HCT116 (cell line): Measurements from ENCODE around the gene FOXP1. TPM values are rescaled to one million over a fixed set of nuclear protein-coding genes. Genes with fewer than 3 reads are reported as not detected.

ENCODE experiments used
- ATAC-seq: fragments of 200-7000 bp; cut with Tn5 transposase; 2 replicates; pipeline ENCODE4 v1.9.1; 2020; ENCODE audit warnings: mild to moderate bottlenecking, moderate library complexity
- BruUV-seq: library from RNA; stranded (reverse); fragments of 400-500 nt; replicated peaks from 2 replicates; lab custom pipeline; 2021; lab: Mats Ljungman, UMichigan
- CTCF ChIA-PET: fragments of 300-600 bp; sonication (Branson Sonifier 250); formaldehyde crosslinking; loops from one replicate; lab custom pipeline; 2021; ENCODE audit warnings: antibody characterized with exemption; lab: Charles Lee
- POLR2A ChIA-PET: fragments of 300-600, 350-600 bp; sonication (Branson Sonifier 250); formaldehyde crosslinking; loops from one replicate; lab custom pipeline; 2021; ENCODE audit warnings: antibody characterized with exemption; lab: Charles Lee
- RAD21 ChIA-PET, 2 experiments: fragments of 300-600 bp; sonication (Branson Sonifier 250); formaldehyde crosslinking; loops; one replicate each; lab custom pipeline; 2023; ENCODE audit warnings: low total read pairs in 2 of 2; ENCODE audit not compliant: uncharacterized antibody in 2 of 2, unreplicated experiment in 2 of 2, low non-redundant PET in 1 of 2; lab: Charles Lee
- DNase-seq: peaks from one replicate; pipeline ENCODE4 v3.0.0-alpha.2; 2010; ENCODE audit warnings: low read depth, low spot score
- H2AFZ ChIP-seq: fragments of 200-600 bp; shearing (Covaris generic), sonication (generic); 2 replicates; pipeline ENCODE4 v1.6.1; 2017; ENCODE audit warnings: low read depth, mixed run types, mixed read lengths, antibody characterized with exemption, low read length; ENCODE audit not compliant: poor library complexity, severe bottlenecking
- H3K27ac ChIP-seq: 2 replicates; pipeline ENCODE4 v1.5.1; 2012; ENCODE audit warnings: low read depth, low read length
- H3K27me3 ChIP-seq: fragments of 200-600 bp; sonication (generic); 2 replicates; pipeline ENCODE4 v1.6.1; 2016; ENCODE audit warnings: mixed run types, low read length, mixed read lengths; ENCODE audit not compliant: insufficient read depth
- H3K36me3 ChIP-seq, 2 experiments: fragments of 200-500 bp in 1 of 2; fragments of 200-600 bp in 1 of 2; sonication (Bioruptor generic) in 1 of 2; sonication (generic) in 1 of 2; 2 replicates each; pipeline versions ENCODE4 v1.5.1 to v1.6.1; 2014 to 2016; ENCODE audit warnings: low read length in 2 of 2, inconsistent platforms in 1 of 2, mixed read lengths in 1 of 2, mixed run types in 1 of 2; ENCODE audit not compliant: insufficient read depth in 2 of 2, control insufficient read depth in 1 of 2
- H3K4me1 ChIP-seq, 2 experiments: fragments of 200-600 bp in 1 of 2; sonication (generic) in 1 of 2; 2 replicates each; pipeline versions ENCODE4 v1.5.1 to v1.6.1; 2012 to 2017; ENCODE audit warnings: low read length in 2 of 2, inconsistent platforms in 1 of 2, mild to moderate bottlenecking in 1 of 2, mixed read lengths in 1 of 2, mixed run types in 1 of 2, moderate library complexity in 1 of 2; ENCODE audit not compliant: insufficient read depth in 2 of 2, control insufficient read depth in 1 of 2
- H3K4me2 ChIP-seq: fragments of 200-600 bp; sonication (generic); 2 replicates; pipeline ENCODE4 v1.6.1; 2017; ENCODE audit warnings: mixed run types, low read length, mixed read lengths
- H3K4me3 ChIP-seq, 2 experiments: fragments of 200-600 bp in 1 of 2; sonication (generic) in 1 of 2; replicated peaks in 1 of 2; 2 replicates each; pipeline ENCODE4 v1.5.1; 2011 to 2016; ENCODE audit warnings: low read length in 2 of 2, control low read depth in 1 of 2, low read depth in 1 of 2, mild to moderate bottlenecking in 1 of 2, mixed read lengths in 1 of 2, mixed run types in 1 of 2
- H3K79me2 ChIP-seq: fragments of 200-600 bp; sonication (generic); 2 replicates; pipeline ENCODE4 v1.6.1; 2017; ENCODE audit warnings: mild to moderate bottlenecking, mixed run types, low read length, moderate library complexity, mixed read lengths; ENCODE audit not compliant: insufficient read depth
- H3K9ac ChIP-seq: fragments of 200-600 bp; sonication (generic); 2 replicates; pipeline ENCODE4 v1.6.1; 2016; ENCODE audit warnings: low read length, mixed read lengths
- H3K9me2 ChIP-seq: fragments of 200-600 bp; sonication (generic), shearing (Covaris generic); 2 replicates; pipeline ENCODE4 v1.6.1; 2017; ENCODE audit warnings: mixed run types, mild to moderate bottlenecking, moderate library complexity; ENCODE audit not compliant: insufficient read depth
- H3K9me3 ChIP-seq, 2 experiments: fragments of 200-500 bp in 1 of 2; fragments of 200-600 bp in 1 of 2; sonication (Bioruptor generic) in 1 of 2; sonication (generic) in 1 of 2; 2 replicates each; pipeline ENCODE4 v1.6.1; 2014 to 2017; ENCODE audit warnings: low read length in 2 of 2, mixed read lengths in 2 of 2, inconsistent platforms in 1 of 2, low read depth in 1 of 2, mild to moderate bottlenecking in 1 of 2, mixed run types in 1 of 2, moderate library complexity in 1 of 2; ENCODE audit not compliant: control insufficient read depth in 1 of 2, insufficient read depth in 1 of 2
- H4K20me1 ChIP-seq: fragments of 200-600 bp; sonication (generic), shearing (Covaris generic); 2 replicates; pipeline ENCODE4 v1.6.1; 2017; ENCODE audit warnings: mixed run types, mild to moderate bottlenecking, moderate library complexity; ENCODE audit not compliant: insufficient read depth
- ATF3 ChIP-seq: IDR thresholded peaks from 2 replicates; pipeline ENCODE4 v1.6.1; 2012
- CBX3 ChIP-seq: IDR thresholded peaks from 2 replicates; pipeline ENCODE4 v1.6.1; 2012; ENCODE audit warnings: low read depth
- CEBPB ChIP-seq: IDR thresholded peaks from 2 replicates; pipeline ENCODE4 v1.6.1; 2012; ENCODE audit warnings: low read depth
- CTCF ChIP-seq, 3 experiments: fragments of 200-600 bp in 1 of 3; sonication (generic) in 1 of 3; IDR thresholded peaks in 2 of 3; conservative IDR thresholded peaks in 1 of 3; 2 replicates each; pipeline ENCODE4 v1.5.1; 2012 to 2017; ENCODE audit warnings: low read depth in 2 of 3, low read length in 2 of 3, antibody characterized with exemption in 1 of 3, borderline replicate concordance in 1 of 3, control low read depth in 1 of 3, mild to moderate bottlenecking in 1 of 3, mixed read lengths in 1 of 3, mixed run types in 1 of 3, moderate library complexity in 1 of 3; ENCODE audit not compliant: insufficient read depth in 1 of 3
- EGR1 ChIP-seq: IDR thresholded peaks from 2 replicates; pipeline ENCODE4 v1.6.1; 2012; ENCODE audit warnings: low read depth
- ELF1 ChIP-seq: IDR thresholded peaks from 2 replicates; pipeline ENCODE4 v1.6.1; 2012; ENCODE audit warnings: low read depth, borderline replicate concordance
- EZH2 ChIP-seq: fragments of 200-600 bp; sonication (generic); IDR thresholded peaks from 2 replicates; pipeline ENCODE4 v1.6.1; 2017; ENCODE audit warnings: antibody characterized with exemption, mixed run types
- EZH2phosphoT487 ChIP-seq: fragments of 200-600 bp; IDR thresholded peaks from 2 replicates; pipeline ENCODE4 v1.6.1; 2018; ENCODE audit warnings: antibody characterized with exemption, borderline replicate concordance
- FOSL1 ChIP-seq: IDR thresholded peaks from 2 replicates; pipeline ENCODE4 v1.6.1; 2012; ENCODE audit warnings: low read depth
- JUND ChIP-seq: IDR thresholded peaks from 2 replicates; pipeline ENCODE4 v1.6.1; 2012
- POLR2AphosphoS5 ChIP-seq: IDR thresholded peaks from 2 replicates; pipeline ENCODE4 v1.6.1; 2011; ENCODE audit warnings: mild to moderate bottlenecking, low read depth, low read length, moderate library complexity
- SIN3A ChIP-seq: IDR thresholded peaks from 2 replicates; pipeline ENCODE4 v1.6.1; 2012; ENCODE audit warnings: low read depth
- SRF ChIP-seq: IDR thresholded peaks from 2 replicates; pipeline ENCODE4 v1.6.1; 2012; ENCODE audit warnings: low read depth
- TCF7L2 ChIP-seq: IDR thresholded peaks from 2 replicates; pipeline ENCODE4 v1.7.0; 2011; ENCODE audit warnings: borderline replicate concordance, inconsistent platforms; ENCODE audit not compliant: insufficient read depth, insufficient read length; ENCODE audit errors: extremely low read depth
- YY1 ChIP-seq: IDR thresholded peaks from 2 replicates; pipeline ENCODE4 v1.6.1; 2011; ENCODE audit warnings: low read length, low read depth, moderate library complexity, mild to moderate bottlenecking; ENCODE audit not compliant: insufficient replicate concordance; ENCODE audit errors: extremely low read depth
- ZBTB33 ChIP-seq: IDR thresholded peaks from 2 replicates; pipeline ENCODE4 v1.6.1; 2011; ENCODE audit warnings: mild to moderate bottlenecking, low read length, moderate library complexity; ENCODE audit not compliant: insufficient replicate concordance; ENCODE audit errors: extremely low read depth
- ZFX ChIP-seq: fragments of 450-650 bp; IDR thresholded peaks from 2 replicates; pipeline ENCODE4 v1.6.1; 2017
- ZNF274 ChIP-seq: fragments of 200-500 bp; sonication (Bioruptor generic); IDR thresholded peaks from 2 replicates; pipeline ENCODE4 v1.6.1; 2014; ENCODE audit warnings: mild to moderate bottlenecking, low read depth, low read length, inconsistent platforms
- intact Hi-C: fragments of 100-400 bp; cut with micrococcal nuclease; formaldehyde crosslinking; loops from 2 replicates; pipeline ENCODE4 v1.10.0; 2022
- total RNA-seq: library from RNA; stranded (reverse); gene quantifications from one replicate; pipeline ENCODE4 v1.2.1, GENCODE V29; 2021; ENCODE audit not compliant: unreplicated experiment

The FOXP1 gene
- total RNA-seq, 1 experiment from 2014 or later: 11.4 TPM

GRCh38 chr3:71332813-71333212, 250.7 kb downstream of the FOXP1 start:
- Histone ChIP-seq H3K4me1 (no peaks in the 10 kb centered on the region), H4K20me1 (no peaks in the 10 kb centered on the region), H2AFZ (no peak overlapping the region), H3K9ac (no peak overlapping the region), H3K27me3 (no peaks in the 10 kb centered on the region), H3K27ac (no peak overlapping the region), H3K9me3 (no peaks in the 10 kb centered on the region), H3K4me2 (no peak overlapping the region), H3K79me2 (no peaks in the 10 kb centered on the region), H3K9me2 (no peaks in the 10 kb centered on the region), H3K36me3 (no peaks in the 10 kb centered on the region), H3K4me3 (no peak overlapping the region)
- no peak for DNase-seq
- ChIA-PET RAD21 (no interaction called here), POLR2A (no interaction called here), CTCF (no interaction called here)
- intact Hi-C loops: no loop called here
- BruUV-seq: no TSS peak
- TF ChIP-seq EGR1 (no peak), CEBPB (no peak), ATF3 (no peak), POLR2AphosphoS5 (no peak), CBX3 (no peak), SRF (no peak), FOSL1 (no peak), ZNF274 (no peak), ZFX (no peak), TCF7L2 (no peak), SIN3A (no peak), ELF1 (no peak), JUND (no peak), CTCF (IDR thresholded peaks at IDR 0.05 in 2 of 3, conservative IDR thresholded peaks at IDR 0.05 in 1 of 3; ENCODE audit: borderline replicate concordance in 1 of 3, insufficient read depth in 1 of 3, low read depth in 2 of 3, low read length in 2 of 3) (no peak), EZH2phosphoT487 (no peak), ZBTB33 (no peak), YY1 (no peak), EZH2 (no peak)
- no peak for ATAC-seq
